Loucy (cell line): ENCODE results near the gene FNDC10.

Experiments used
- H2AFZ ChIP-seq: fragments of 200-600 bp; sonication (generic); 2 replicates; pipeline ENCODE4 v1.6.0; 2016; ENCODE audit warnings: antibody characterized with exemption, mild to moderate bottlenecking, low read length, moderate library complexity
- H3F3A ChIP-seq: fragments of 200-600 bp; 2 replicates; pipeline ENCODE4 v1.6.0; 2016; ENCODE audit warnings: antibody characterized with exemption, low read depth, mild to moderate bottlenecking
- H3K27me3 ChIP-seq: fragments of 200-600 bp; sonication (generic); 2 replicates; pipeline ENCODE4 v1.6.1; 2014; ENCODE audit warnings: low read length, mild to moderate bottlenecking; ENCODE audit not compliant: insufficient read depth, poor library complexity, severe bottlenecking
- H3K36me3 ChIP-seq: fragments of 200-600 bp; sonication (generic); 2 replicates; pipeline ENCODE4 v1.6.1; 2016; ENCODE audit warnings: low read length; ENCODE audit not compliant: insufficient read depth
- H3K4me1 ChIP-seq: fragments of 200-600 bp; sonication (generic); 2 replicates; pipeline ENCODE4 v1.5.1; 2014; ENCODE audit warnings: low read length, mild to moderate bottlenecking; ENCODE audit not compliant: insufficient read depth, poor library complexity, severe bottlenecking
- H3K4me2 ChIP-seq: fragments of 200-600 bp; sonication (generic); 2 replicates; pipeline ENCODE4 v1.6.0; 2014; ENCODE audit warnings: antibody characterized with exemption, low read length, low read depth, mild to moderate bottlenecking; ENCODE audit not compliant: poor library complexity, severe bottlenecking
- H3K4me3 ChIP-seq: fragments of 200-600 bp; sonication (generic); 2 replicates; pipeline ENCODE4 v1.5.1; 2014; ENCODE audit warnings: low read length, mild to moderate bottlenecking, mixed read lengths; ENCODE audit not compliant: poor library complexity, severe bottlenecking
- H3K79me2 ChIP-seq: fragments of 200-600 bp; sonication (generic); 2 replicates; pipeline ENCODE4 v1.6.1; 2014; ENCODE audit warnings: low read length; ENCODE audit not compliant: insufficient read depth
- H3K9ac ChIP-seq: fragments of 200-600 bp; sonication (generic); 2 replicates; pipeline ENCODE4 v1.6.0; 2014; ENCODE audit warnings: mild to moderate bottlenecking, low read depth, low read length, moderate library complexity; ENCODE audit not compliant: poor library complexity, severe bottlenecking
- H3K9me2 ChIP-seq: fragments of 200-600 bp; sonication (generic); replicated peaks from 2 replicates; pipeline ENCODE4 v1.6.1; 2016; ENCODE audit warnings: low read depth, low read length, mixed read lengths
- H3K9me3 ChIP-seq: fragments of 200-600 bp; sonication (generic); 2 replicates; pipeline ENCODE4 v1.6.1; 2014; ENCODE audit warnings: mild to moderate bottlenecking, antibody characterized with exemption, low read length, low read depth; ENCODE audit not compliant: insufficient read depth
- H4K20me1 ChIP-seq: fragments of 200-600 bp; sonication (generic); 2 replicates; pipeline ENCODE4 v1.6.0; 2014; ENCODE audit warnings: antibody characterized with exemption, low read length, mild to moderate bottlenecking; ENCODE audit not compliant: insufficient read depth, poor library complexity, severe bottlenecking
- EZH2phosphoT487 ChIP-seq: fragments of 200-600 bp; IDR thresholded peaks from 2 replicates; pipeline ENCODE4 v1.6.1; 2018; ENCODE audit warnings: antibody characterized with exemption, mild to moderate bottlenecking, moderate library complexity, borderline replicate concordance
- TF ChIP-seq, protein P1 (sequence below): fragments of 200-600 bp; sonication (generic); conservative IDR thresholded peaks from 2 replicates; pipeline ENCODE4 v1.5.1; 2014; ENCODE audit warnings: mild to moderate bottlenecking, antibody characterized with exemption, low read length

FNDC10 gene

GRCh38 chr1:1605034-1605591, 5.2 kb upstream of the FNDC10 start:
- no peak overlapping the region for H2AFZ ChIP-seq
- no peaks in the 10 kb centered on the region for H4K20me1 ChIP-seq
- H3K9me2 ChIP-seq, result no peaks in the 10 kb centered on the region
- H3K4me3 ChIP-seq, result no peak overlapping the region
- no peaks in the 10 kb centered on the region for H3K79me2 ChIP-seq
- no peak overlapping the region for H3K4me2 ChIP-seq
- H3K36me3 ChIP-seq, result no peaks in the 10 kb centered on the region
- no peak for TF ChIP-seq EZH2phosphoT487
- TF ChIP-seq, protein P1, sequence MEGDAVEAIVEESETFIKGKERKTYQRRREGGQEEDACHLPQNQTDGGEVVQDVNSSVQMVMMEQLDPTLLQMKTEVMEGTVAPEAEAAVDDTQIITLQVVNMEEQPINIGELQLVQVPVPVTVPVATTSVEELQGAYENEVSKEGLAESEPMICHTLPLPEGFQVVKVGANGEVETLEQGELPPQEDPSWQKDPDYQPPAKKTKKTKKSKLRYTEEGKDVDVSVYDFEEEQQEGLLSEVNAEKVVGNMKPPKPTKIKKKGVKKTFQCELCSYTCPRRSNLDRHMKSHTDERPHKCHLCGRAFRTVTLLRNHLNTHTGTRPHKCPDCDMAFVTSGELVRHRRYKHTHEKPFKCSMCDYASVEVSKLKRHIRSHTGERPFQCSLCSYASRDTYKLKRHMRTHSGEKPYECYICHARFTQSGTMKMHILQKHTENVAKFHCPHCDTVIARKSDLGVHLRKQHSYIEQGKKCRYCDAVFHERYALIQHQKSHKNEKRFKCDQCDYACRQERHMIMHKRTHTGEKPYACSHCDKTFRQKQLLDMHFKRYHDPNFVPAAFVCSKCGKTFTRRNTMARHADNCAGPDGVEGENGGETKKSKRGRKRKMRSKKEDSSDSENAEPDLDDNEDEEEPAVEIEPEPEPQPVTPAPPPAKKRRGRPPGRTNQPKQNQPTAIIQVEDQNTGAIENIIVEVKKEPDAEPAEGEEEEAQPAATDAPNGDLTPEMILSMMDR, result no peak
- H3F3A ChIP-seq, result no peaks in the 10 kb centered on the region
- no peak overlapping the region for H3K9ac ChIP-seq
- no peaks in the 10 kb centered on the region for H3K9me3 ChIP-seq
- no peaks in the 10 kb centered on the region for H3K27me3 ChIP-seq
- H3K4me1 ChIP-seq, result no peaks in the 10 kb centered on the region

GRCh38 chr1:1604374-1605033, 4.6 kb upstream of the FNDC10 start:
- Histone ChIP-seq H3K9me3 (no peaks in the 10 kb centered on the region), H3K27me3 (no peaks in the 10 kb centered on the region), H3K4me1 (no peaks in the 10 kb centered on the region), H3K9ac (no peak overlapping the region), H3K4me3 (no peak overlapping the region), H3K9me2 (no peaks in the 10 kb centered on the region), H3F3A (no peaks in the 10 kb centered on the region), H4K20me1 (no peaks in the 10 kb centered on the region), H2AFZ (no peak overlapping the region), H3K4me2 (no peak overlapping the region), H3K36me3 (no peaks in the 10 kb centered on the region), H3K79me2 (no peaks in the 10 kb centered on the region)
- TF ChIP-seq, protein P1, result no peak
- no peak for TF ChIP-seq EZH2phosphoT487

- no peak overlapping the region for H2AFZ ChIP-seq
- no peaks in the 10 kb centered on the region for H3K79me2 ChIP-seq
- no peak for TF ChIP-seq EZH2phosphoT487
- TF ChIP-seq, protein P1, result no peak
- H3K4me2 ChIP-seq, result no peak overlapping the region
- H3K36me3 ChIP-seq, result no peaks in the 10 kb centered on the region
- no peak overlapping the region for H3K4me3 ChIP-seq
- H3K9ac ChIP-seq, result no peak overlapping the region
- H3F3A ChIP-seq, result no peaks in the 10 kb centered on the region
- no peaks in the 10 kb centered on the region for H4K20me1 ChIP-seq
- H3K27me3 ChIP-seq, result no peaks in the 10 kb centered on the region
- no peaks in the 10 kb centered on the region for H3K9me2 ChIP-seq
- H3K9me3 ChIP-seq, result no peaks in the 10 kb centered on the region
- no peaks in the 10 kb centered on the region for H3K4me1 ChIP-seq
These were observed 3.9 kb upstream of the FNDC10 start for GRCh38 chr1:1603671-1604373.
